PC-3 (cell line): ENCODE data around the gene ZNF354B. TPM values are rescaled to one million over a fixed set of nuclear protein-coding genes. Genes with fewer than 3 reads are reported as not detected.

Experiments
- ATAC-seq: fragments of 200-7000 bp; cut with Tn5 transposase; 2 replicates; pipeline ENCODE4 v1.9.1; 2020; ENCODE audit warnings: mild to moderate bottlenecking, moderate library complexity
- BruUV-seq: library from RNA; stranded (reverse); fragments of 400-500 nt; replicated peaks from 2 replicates; lab custom pipeline; 2021; lab: Mats Ljungman, UMichigan
- CTCF ChIA-PET: fragments of 300-600 bp; sonication (Branson Sonifier 250); formaldehyde crosslinking; loops from one replicate; lab custom pipeline; 2022; ENCODE audit warnings: antibody characterized with exemption; lab: Charles Lee
- POLR2A ChIA-PET: fragments of 300-600 bp; sonication (Branson Sonifier 250); formaldehyde crosslinking; loops from one replicate; lab custom pipeline; 2022; ENCODE audit warnings: antibody characterized with exemption; ENCODE audit not compliant: unreplicated experiment; lab: Charles Lee
- DNase-seq: peaks from one replicate; pipeline ENCODE4 v3.0.0-alpha.2; 2015
- H2AFZ ChIP-seq: fragments of 300-600 bp; sonication (generic); 2 replicates; pipeline ENCODE4 v1.6.0; 2016; ENCODE audit warnings: antibody characterized with exemption, low read length
- H3F3A ChIP-seq: fragments of 300-600 bp; sonication (generic); one replicate; pipeline ENCODE4 v1.6.0; 2017; ENCODE audit warnings: antibody characterized with exemption, low read length, control low read depth, mild to moderate bottlenecking; ENCODE audit not compliant: unreplicated experiment
- H3K27ac ChIP-seq: fragments of 300-600 bp; sonication (generic); 2 replicates; pipeline ENCODE4 v1.5.1; 2016; ENCODE audit warnings: mild to moderate bottlenecking, low read length
- H3K27me3 ChIP-seq: fragments of 300-600 bp; sonication (generic); 2 replicates; pipeline ENCODE4 v1.6.1; 2016; ENCODE audit warnings: low read length, mixed read lengths
- H3K36me3 ChIP-seq: fragments of 300-600 bp; sonication (generic); 2 replicates; pipeline ENCODE4 v1.6.1; 2016; ENCODE audit warnings: low read depth, mixed run types, low read length, mixed read lengths
- H3K4me1 ChIP-seq: fragments of 300-600 bp; sonication (generic); 2 replicates; pipeline ENCODE4 v1.5.1; 2016; ENCODE audit warnings: low read length; ENCODE audit not compliant: insufficient read depth
- H3K4me2 ChIP-seq: fragments of 300-600 bp; sonication (generic); 2 replicates; pipeline ENCODE4 v1.6.0; 2016; ENCODE audit warnings: low read length
- H3K4me3 ChIP-seq: fragments of 300-600 bp; sonication (generic); 2 replicates; pipeline ENCODE4 v1.5.1; 2016; ENCODE audit warnings: mild to moderate bottlenecking, low read length, mixed read lengths
- H3K79me2 ChIP-seq: fragments of 300-600 bp; sonication (generic); 2 replicates; pipeline ENCODE4 v1.6.1; 2017; ENCODE audit warnings: low read length, mixed read lengths
- H3K9ac ChIP-seq: fragments of 300-600 bp; sonication (generic); 2 replicates; pipeline ENCODE4 v1.6.0; 2016; ENCODE audit warnings: mild to moderate bottlenecking, low read length
- H3K9me2 ChIP-seq: fragments of 300-600 bp; sonication (generic); replicated peaks from 2 replicates; pipeline ENCODE4 v1.6.1; 2016; ENCODE audit warnings: mixed run types, low read length, mixed read lengths
- H3K9me3 ChIP-seq: fragments of 300-600 bp; sonication (generic); 2 replicates; pipeline ENCODE4 v1.6.1; 2016; ENCODE audit warnings: low read length, mixed read lengths
- H4K20me1 ChIP-seq: fragments of 300-600 bp; sonication (generic); 2 replicates; pipeline ENCODE4 v1.6.1; 2016; ENCODE audit warnings: low read length, mixed read lengths
- EZH2 ChIP-seq: fragments of 300-600 bp; sonication (generic); IDR thresholded peaks from one replicate; pipeline ENCODE4 v1.6.1; 2017; ENCODE audit warnings: antibody characterized with exemption, mild to moderate bottlenecking, low read length; ENCODE audit not compliant: unreplicated experiment
- EZH2phosphoT487 ChIP-seq: fragments of 300-600 bp; sonication (generic); IDR thresholded peaks from 2 replicates; pipeline ENCODE4 v1.6.1; 2018; ENCODE audit warnings: mild to moderate bottlenecking, antibody characterized with exemption, low read length, borderline replicate concordance
- intact Hi-C: fragments of 100-400 bp; cut with micrococcal nuclease; formaldehyde crosslinking; loops from 2 replicates; pipeline ENCODE4 v1.9.0; 2023
- total RNA-seq: library from RNA; depleted of rRNA; stranded (reverse); fragments of >200 nt; gene quantifications from 2 replicates; pipeline ENCODE4 v1.2.3, GENCODE V29; 2014
- TF ChIP-seq, protein P1 (sequence below): fragments of 300-600 bp; sonication (generic); conservative IDR thresholded peaks from 2 replicates; pipeline ENCODE4 v1.5.1; 2017; ENCODE audit warnings: antibody characterized with exemption, low read depth, mild to moderate bottlenecking, low read length

The ZNF354B gene
- total RNA-seq, 1 experiment from 2014 or later = 6.2 TPM

DNA sequence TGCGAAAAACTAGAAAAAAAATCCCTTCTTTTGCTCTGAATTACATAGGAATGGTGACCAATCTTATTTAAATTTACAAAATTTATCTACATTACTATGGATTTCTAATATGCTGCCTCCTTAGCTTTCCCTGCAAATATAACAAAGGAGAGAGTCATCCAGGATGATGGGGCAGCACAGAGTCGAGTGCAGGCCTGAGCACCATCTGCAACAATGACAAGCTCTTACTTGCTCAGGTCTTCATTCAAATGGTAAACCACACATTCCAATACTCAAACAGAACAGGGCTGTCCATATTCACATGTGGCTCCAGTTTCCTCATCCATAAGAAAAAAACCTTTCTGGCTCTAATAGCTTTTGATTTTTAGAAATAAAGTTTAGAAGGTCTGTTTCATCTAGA, 33.5 kb upstream of the ZNF354B start:
- POLR2A ChIA-PET = no interaction called here
- no peak for ATAC-seq

DNA sequence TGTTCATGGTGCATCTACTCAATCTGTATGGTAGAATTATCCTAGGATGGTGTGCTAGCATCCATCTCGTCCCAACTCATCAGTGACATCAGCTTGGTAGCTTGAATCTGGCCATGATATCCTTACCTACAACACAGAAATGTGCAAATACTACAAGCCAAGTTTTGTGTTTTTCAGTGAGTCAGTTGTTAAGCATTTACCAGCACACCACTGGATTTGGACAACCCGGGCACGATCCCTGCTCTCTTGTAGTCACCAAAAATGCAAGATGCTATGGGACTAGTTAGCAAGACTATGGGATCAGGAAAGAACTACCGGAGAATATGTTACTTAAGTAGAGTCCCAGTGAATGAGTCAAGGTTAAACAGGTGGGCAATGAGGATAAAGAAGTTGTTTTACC, 32.1 kb upstream of the ZNF354B start:
- H3K4me1 ChIP-seq = no peaks in the 10 kb centered on the region
- no peaks in the 10 kb centered on the region for H3K79me2 ChIP-seq
- H3K4me3 ChIP-seq = no peak overlapping the region
- no peak overlapping the region for H2AFZ ChIP-seq
- TF ChIP-seq EZH2phosphoT487 (no peak), EZH2 (no peak)
- TF ChIP-seq, protein P1, sequence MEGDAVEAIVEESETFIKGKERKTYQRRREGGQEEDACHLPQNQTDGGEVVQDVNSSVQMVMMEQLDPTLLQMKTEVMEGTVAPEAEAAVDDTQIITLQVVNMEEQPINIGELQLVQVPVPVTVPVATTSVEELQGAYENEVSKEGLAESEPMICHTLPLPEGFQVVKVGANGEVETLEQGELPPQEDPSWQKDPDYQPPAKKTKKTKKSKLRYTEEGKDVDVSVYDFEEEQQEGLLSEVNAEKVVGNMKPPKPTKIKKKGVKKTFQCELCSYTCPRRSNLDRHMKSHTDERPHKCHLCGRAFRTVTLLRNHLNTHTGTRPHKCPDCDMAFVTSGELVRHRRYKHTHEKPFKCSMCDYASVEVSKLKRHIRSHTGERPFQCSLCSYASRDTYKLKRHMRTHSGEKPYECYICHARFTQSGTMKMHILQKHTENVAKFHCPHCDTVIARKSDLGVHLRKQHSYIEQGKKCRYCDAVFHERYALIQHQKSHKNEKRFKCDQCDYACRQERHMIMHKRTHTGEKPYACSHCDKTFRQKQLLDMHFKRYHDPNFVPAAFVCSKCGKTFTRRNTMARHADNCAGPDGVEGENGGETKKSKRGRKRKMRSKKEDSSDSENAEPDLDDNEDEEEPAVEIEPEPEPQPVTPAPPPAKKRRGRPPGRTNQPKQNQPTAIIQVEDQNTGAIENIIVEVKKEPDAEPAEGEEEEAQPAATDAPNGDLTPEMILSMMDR = no peak
- DNase-seq = no peak
- no peak overlapping the region for H3K4me2 ChIP-seq
- BruUV-seq = no TSS peak
- no peak overlapping the region for H3K9ac ChIP-seq
- intact Hi-C loops = no loop called here
- ATAC-seq = no peak
- ChIA-PET POLR2A (no interaction called here), CTCF (no interaction called here)
- H3K9me3 ChIP-seq = no peaks in the 10 kb centered on the region
- H3K27ac ChIP-seq = no peak overlapping the region
- no peaks in the 10 kb centered on the region for H3F3A ChIP-seq
- H3K9me2 ChIP-seq = no peaks in the 10 kb centered on the region
- H4K20me1 ChIP-seq = no peaks in the 10 kb centered on the region
- H3K27me3 ChIP-seq = peaks cover 33% of the 10 kb centered on the region
- H3K36me3 ChIP-seq = no peaks in the 10 kb centered on the region

More for the DNA sequence above, 33.5 kb upstream of the ZNF354B start:
- intact Hi-C loops = no loop called here
- DNase-seq = no peak
- Histone ChIP-seq H3K4me1 (no peaks in the 10 kb centered on the region), H3K4me3 (no peak overlapping the region), H3K4me2 (no peak overlapping the region), H3F3A (no peaks in the 10 kb centered on the region), H3K9me2 (no peaks in the 10 kb centered on the region), H3K27me3 (peaks cover 40% of the 10 kb centered on the region), H3K9ac (no peak overlapping the region), H2AFZ (no peak overlapping the region), H3K36me3 (no peaks in the 10 kb centered on the region), H4K20me1 (no peaks in the 10 kb centered on the region), H3K9me3 (no peaks in the 10 kb centered on the region), H3K27ac (no peak overlapping the region), H3K79me2 (no peaks in the 10 kb centered on the region)
- BruUV-seq = no TSS peak
- CTCF ChIA-PET = no interaction called here
- no peak for TF ChIP-seq EZH2
- TF ChIP-seq, protein P1 = no peak
- no peak for TF ChIP-seq EZH2phosphoT487

DNA sequence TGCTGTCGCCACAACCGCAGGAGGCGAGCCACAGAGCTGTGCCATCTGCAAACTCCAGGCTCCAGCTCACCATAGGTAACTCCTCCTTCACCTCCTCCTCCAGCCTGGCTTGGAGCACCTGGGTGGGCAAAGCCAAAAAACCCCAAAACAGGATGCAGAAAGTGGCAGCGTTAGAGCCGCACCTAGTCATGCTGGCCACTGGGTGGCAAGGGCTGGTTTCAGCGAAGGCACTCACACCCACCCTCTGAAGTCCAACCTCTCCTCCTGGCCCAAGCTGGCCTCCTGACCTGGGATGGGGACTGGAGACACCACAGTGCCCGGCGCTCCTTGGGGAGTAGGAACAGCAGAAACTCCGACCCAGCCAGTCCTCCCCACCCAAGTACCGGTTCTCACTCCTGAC, 28.7 kb upstream of the ZNF354B start:
- no peak overlapping the region for H3K9ac ChIP-seq
- H3K9me2 ChIP-seq = no peaks in the 10 kb centered on the region
- no peaks in the 10 kb centered on the region for H3K4me1 ChIP-seq
- H3K9me3 ChIP-seq = no peaks in the 10 kb centered on the region
- TF ChIP-seq EZH2phosphoT487 (no peak), EZH2 (no peak)
- TF ChIP-seq, protein P1 = 0 out of 2 replicates have a peak, but pooled peaks have one; percentile 18
- no peak overlapping the region for H3K4me3 ChIP-seq
- H4K20me1 ChIP-seq = no peaks in the 10 kb centered on the region
- no peak overlapping the region for H3K27ac ChIP-seq
- intact Hi-C loops = loop anchor here (10.0 kb wide), 1 partner anchor 206 kb away; the partner anchor contains the start of gene CLK4
- H3K4me2 ChIP-seq = no peak overlapping the region
- no peaks in the 10 kb centered on the region for H3F3A ChIP-seq
- H3K36me3 ChIP-seq = no peaks in the 10 kb centered on the region
- POLR2A ChIA-PET = no interaction called here
- no peak for DNase-seq
- no peak overlapping the region for H2AFZ ChIP-seq
- CTCF ChIA-PET = no interaction called here
- BruUV-seq = no TSS peak
- peaks cover 36% of the 10 kb centered on the region for H3K27me3 ChIP-seq
- ATAC-seq = no peak
- H3K79me2 ChIP-seq = no peaks in the 10 kb centered on the region
